GM23338 (cell line): ENCODE data around the gene DONSON.

ENCODE experiments used
- CREB1 ChIP-seq: fragments of 250-450 bp; sonication (Bioruptor Pico); IDR thresholded peaks from 2 replicates; pipeline ENCODE4 v1.5.0; 2020; ENCODE audit warnings: low read depth, mild to moderate bottlenecking, moderate library complexity
- CTCF ChIP-seq, 2 experiments: fragments of 200-600 bp in 1 of 2; sonication (generic) in 1 of 2; conservative IDR thresholded peaks; 2 replicates each; pipeline versions ENCODE4 v1.5.1 to v1.6.1; 2016 to 2017; ENCODE audit warnings: antibody characterized with exemption in 2 of 2, low read depth in 2 of 2, mild to moderate bottlenecking in 2 of 2, moderate library complexity in 1 of 2
- ETS1 ChIP-seq: IDR thresholded peaks from 2 replicates; pipeline ENCODE4 v1.6.1; 2016; ENCODE audit warnings: antibody characterized with exemption
- EZH2 ChIP-seq: fragments of 200-600 bp; sonication (generic); IDR thresholded peaks from one replicate; pipeline ENCODE4 v1.8.0; 2017; ENCODE audit warnings: antibody characterized with exemption, mild to moderate bottlenecking, low read depth; ENCODE audit not compliant: unreplicated experiment
- EZH2phosphoT487 ChIP-seq: fragments of 200-600 bp; sonication (generic); IDR thresholded peaks from one replicate; pipeline ENCODE4 v1.8.1; 2018; ENCODE audit warnings: antibody characterized with exemption; ENCODE audit not compliant: unreplicated experiment
- JUNB ChIP-seq: IDR thresholded peaks from one replicate; pipeline ENCODE4 v1.6.1; 2016; ENCODE audit warnings: antibody characterized with exemption; ENCODE audit not compliant: unreplicated experiment
- NANOG ChIP-seq: IDR thresholded peaks from 2 replicates; pipeline ENCODE4 v1.6.1; 2016; ENCODE audit warnings: antibody characterized with exemption, borderline replicate concordance
- POLR2AphosphoS5 ChIP-seq: IDR thresholded peaks from 2 replicates; pipeline ENCODE4 v1.6.1; 2016; ENCODE audit warnings: antibody characterized with exemption, low read depth
- STAT1 ChIP-seq: IDR thresholded peaks from one replicate; pipeline ENCODE4 v1.6.1; 2016; ENCODE audit warnings: antibody characterized with exemption; ENCODE audit not compliant: unreplicated experiment
- ZNF114 ChIP-seq: fragments of 250-450 bp; sonication (Bioruptor Pico); IDR thresholded peaks from 2 replicates; pipeline ENCODE4 v1.5.0; 2020; ENCODE audit warnings: mild to moderate bottlenecking, moderate library complexity
- TF ChIP-seq, protein P1 (sequence below): IDR thresholded peaks from one replicate; pipeline ENCODE4 v1.6.1; 2018; ENCODE audit warnings: antibody characterized with exemption; ENCODE audit not compliant: unreplicated experiment
- TF ChIP-seq, protein P2 (sequence below): fragments of 250-450 bp; sonication (Bioruptor Pico); IDR thresholded peaks from 2 replicates; pipeline ENCODE4 v1.5.0; 2020; ENCODE audit warnings: mild to moderate bottlenecking, moderate library complexity

DNA sequence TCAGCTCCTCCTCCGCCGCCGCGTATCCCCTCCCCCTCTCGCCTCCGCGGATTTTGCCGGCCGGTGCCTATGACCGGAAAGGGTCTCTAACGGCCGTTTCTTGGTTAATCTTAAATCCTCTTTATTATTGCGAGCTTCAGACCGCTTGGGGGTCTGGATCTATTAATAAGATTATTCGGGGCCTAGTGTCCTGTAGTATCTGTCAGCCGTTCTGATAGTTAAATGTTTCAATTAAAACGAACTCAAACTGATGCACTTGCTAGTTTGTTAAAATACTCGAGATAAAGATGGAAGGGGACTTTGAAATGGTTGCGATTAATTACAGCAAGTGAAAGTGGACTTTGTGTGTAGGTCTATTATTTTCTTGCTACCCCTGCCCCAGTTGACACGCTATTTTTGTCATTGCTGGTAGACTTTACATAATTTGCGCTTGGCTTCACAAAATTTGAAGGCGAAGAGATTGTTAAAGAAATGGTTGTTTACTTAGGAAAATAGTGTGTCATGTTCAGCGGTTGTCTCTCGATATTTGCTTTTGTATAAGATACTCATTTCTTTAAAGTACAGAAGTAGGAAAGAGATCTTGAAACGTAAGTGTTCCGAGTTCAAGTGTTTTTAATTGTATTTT, 44.9 kb downstream of the DONSON start:
- TF ChIP-seq CTCF (conservative IDR thresholded peaks at IDR 0.05; ENCODE audit: low read depth in 2 of 2) = no peak
- TF ChIP-seq POLR2AphosphoS5 = no peak
- no peak for TF ChIP-seq EZH2
- TF ChIP-seq, protein P1, sequence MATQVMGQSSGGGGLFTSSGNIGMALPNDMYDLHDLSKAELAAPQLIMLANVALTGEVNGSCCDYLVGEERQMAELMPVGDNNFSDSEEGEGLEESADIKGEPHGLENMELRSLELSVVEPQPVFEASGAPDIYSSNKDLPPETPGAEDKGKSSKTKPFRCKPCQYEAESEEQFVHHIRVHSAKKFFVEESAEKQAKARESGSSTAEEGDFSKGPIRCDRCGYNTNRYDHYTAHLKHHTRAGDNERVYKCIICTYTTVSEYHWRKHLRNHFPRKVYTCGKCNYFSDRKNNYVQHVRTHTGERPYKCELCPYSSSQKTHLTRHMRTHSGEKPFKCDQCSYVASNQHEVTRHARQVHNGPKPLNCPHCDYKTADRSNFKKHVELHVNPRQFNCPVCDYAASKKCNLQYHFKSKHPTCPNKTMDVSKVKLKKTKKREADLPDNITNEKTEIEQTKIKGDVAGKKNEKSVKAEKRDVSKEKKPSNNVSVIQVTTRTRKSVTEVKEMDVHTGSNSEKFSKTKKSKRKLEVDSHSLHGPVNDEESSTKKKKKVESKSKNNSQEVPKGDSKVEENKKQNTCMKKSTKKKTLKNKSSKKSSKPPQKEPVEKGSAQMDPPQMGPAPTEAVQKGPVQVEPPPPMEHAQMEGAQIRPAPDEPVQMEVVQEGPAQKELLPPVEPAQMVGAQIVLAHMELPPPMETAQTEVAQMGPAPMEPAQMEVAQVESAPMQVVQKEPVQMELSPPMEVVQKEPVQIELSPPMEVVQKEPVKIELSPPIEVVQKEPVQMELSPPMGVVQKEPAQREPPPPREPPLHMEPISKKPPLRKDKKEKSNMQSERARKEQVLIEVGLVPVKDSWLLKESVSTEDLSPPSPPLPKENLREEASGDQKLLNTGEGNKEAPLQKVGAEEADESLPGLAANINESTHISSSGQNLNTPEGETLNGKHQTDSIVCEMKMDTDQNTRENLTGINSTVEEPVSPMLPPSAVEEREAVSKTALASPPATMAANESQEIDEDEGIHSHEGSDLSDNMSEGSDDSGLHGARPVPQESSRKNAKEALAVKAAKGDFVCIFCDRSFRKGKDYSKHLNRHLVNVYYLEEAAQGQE = no peak
- no peak for TF ChIP-seq EZH2phosphoT487
- no peak for TF ChIP-seq JUNB
- no peak for TF ChIP-seq ETS1
- TF ChIP-seq ZNF114 (CRISPR knock-in tag) = no peak
- no peak for TF ChIP-seq NANOG
- no peak for TF ChIP-seq STAT1
- no peak for TF ChIP-seq CREB1
- TF ChIP-seq, protein P2, sequence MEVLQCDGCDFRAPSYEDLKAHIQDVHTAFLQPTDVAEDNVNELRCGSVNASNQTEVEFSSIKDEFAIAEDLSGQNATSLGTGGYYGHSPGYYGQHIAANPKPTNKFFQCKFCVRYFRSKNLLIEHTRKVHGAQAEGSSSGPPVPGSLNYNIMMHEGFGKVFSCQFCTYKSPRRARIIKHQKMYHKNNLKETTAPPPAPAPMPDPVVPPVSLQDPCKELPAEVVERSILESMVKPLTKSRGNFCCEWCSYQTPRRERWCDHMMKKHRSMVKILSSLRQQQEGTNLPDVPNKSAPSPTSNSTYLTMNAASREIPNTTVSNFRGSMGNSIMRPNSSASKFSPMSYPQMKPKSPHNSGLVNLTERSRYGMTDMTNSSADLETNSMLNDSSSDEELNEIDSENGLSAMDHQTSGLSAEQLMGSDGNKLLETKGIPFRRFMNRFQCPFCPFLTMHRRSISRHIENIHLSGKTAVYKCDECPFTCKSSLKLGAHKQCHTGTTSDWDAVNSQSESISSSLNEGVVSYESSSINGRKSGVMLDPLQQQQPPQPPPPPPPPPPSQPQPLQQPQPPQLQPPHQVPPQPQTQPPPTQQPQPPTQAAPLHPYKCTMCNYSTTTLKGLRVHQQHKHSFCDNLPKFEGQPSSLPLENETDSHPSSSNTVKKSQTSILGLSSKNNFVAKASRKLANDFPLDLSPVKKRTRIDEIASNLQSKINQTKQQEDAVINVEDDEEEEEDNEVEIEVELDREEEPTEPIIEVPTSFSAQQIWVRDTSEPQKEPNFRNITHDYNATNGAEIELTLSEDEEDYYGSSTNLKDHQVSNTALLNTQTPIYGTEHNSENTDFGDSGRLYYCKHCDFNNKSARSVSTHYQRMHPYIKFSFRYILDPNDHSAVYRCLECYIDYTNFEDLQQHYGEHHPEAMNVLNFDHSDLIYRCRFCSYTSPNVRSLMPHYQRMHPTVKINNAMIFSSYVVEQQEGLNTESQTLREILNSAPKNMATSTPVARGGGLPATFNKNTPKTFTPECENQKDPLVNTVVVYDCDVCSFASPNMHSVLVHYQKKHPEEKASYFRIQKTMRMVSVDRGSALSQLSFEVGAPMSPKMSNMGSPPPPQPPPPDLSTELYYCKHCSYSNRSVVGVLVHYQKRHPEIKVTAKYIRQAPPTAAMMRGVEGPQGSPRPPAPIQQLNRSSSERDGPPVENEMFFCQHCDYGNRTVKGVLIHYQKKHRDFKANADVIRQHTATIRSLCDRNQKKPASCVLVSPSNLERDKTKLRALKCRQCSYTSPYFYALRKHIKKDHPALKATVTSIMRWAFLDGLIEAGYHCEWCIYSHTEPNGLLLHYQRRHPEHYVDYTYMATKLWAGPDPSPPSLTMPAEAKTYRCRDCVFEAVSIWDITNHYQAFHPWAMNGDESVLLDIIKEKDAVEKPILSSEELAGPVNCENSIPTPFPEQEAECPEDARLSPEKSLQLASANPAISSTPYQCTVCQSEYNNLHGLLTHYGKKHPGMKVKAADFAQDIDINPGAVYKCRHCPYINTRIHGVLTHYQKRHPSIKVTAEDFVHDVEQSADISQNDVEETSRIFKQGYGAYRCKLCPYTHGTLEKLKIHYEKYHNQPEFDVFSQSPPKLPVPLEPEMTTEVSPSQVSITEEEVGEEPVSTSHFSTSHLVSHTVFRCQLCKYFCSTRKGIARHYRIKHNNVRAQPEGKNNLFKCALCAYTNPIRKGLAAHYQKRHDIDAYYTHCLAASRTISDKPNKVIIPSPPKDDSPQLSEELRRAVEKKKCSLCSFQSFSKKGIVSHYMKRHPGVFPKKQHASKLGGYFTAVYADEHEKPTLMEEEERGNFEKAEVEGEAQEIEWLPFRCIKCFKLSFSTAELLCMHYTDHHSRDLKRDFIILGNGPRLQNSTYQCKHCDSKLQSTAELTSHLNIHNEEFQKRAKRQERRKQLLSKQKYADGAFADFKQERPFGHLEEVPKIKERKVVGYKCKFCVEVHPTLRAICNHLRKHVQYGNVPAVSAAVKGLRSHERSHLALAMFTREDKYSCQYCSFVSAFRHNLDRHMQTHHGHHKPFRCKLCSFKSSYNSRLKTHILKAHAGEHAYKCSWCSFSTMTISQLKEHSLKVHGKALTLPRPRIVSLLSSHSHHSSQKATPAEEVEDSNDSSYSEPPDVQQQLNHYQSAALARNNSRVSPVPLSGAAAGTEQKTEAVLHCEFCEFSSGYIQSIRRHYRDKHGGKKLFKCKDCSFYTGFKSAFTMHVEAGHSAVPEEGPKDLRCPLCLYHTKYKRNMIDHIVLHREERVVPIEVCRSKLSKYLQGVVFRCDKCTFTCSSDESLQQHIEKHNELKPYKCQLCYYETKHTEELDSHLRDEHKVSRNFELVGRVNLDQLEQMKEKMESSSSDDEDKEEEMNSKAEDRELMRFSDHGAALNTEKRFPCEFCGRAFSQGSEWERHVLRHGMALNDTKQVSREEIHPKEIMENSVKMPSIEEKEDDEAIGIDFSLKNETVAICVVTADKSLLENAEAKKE (CRISPR knock-in tag) = no peak
